CD4-positive, alpha-beta memory T cell (primary cell): Measurements from ENCODE around the gene DLGAP1. TPM values are rescaled to one million over a fixed set of nuclear protein-coding genes. Genes with fewer than 3 reads are reported as not detected.

Source experiments
- CTCF ChIA-PET: fragments of 350-600 bp; sonication (Branson Sonifier 250); formaldehyde crosslinking; loops from one replicate; lab custom pipeline; 2021; ENCODE audit warnings: inconsistent platforms; ENCODE audit not compliant: partially characterized antibody; lab: Charles Lee
- POLR2A ChIA-PET: fragments of 350-600 bp; sonication (Branson Sonifier 250); formaldehyde crosslinking; loops from one replicate; lab custom pipeline; 2021; ENCODE audit not compliant: partially characterized antibody; lab: Charles Lee
- DNase-seq, 5 donors: peaks; one replicate each; pipeline versions ENCODE4 v3.0.0 to v3.0.0-alpha.2; 2020 to 2022; ENCODE audit warnings: mixed read lengths in 1 of 5
- H3K27ac ChIP-seq: one replicate; pipeline ENCODE4 v1.7.0; 2013; ENCODE audit warnings: low read depth, low read length
- H3K27me3 ChIP-seq: 2 replicates; pipeline ENCODE4 v1.7.0; 2013; ENCODE audit warnings: mild to moderate bottlenecking, low read length, moderate library complexity; ENCODE audit not compliant: insufficient read depth
- H3K36me3 ChIP-seq: 2 replicates; pipeline ENCODE4 v1.7.0; 2013; ENCODE audit warnings: mild to moderate bottlenecking, low read length, moderate library complexity; ENCODE audit not compliant: insufficient read depth
- H3K4me1 ChIP-seq: 2 replicates; pipeline ENCODE4 v1.7.0; 2013; ENCODE audit warnings: mild to moderate bottlenecking, low read length, moderate library complexity; ENCODE audit not compliant: insufficient read depth
- H3K4me3 ChIP-seq, 2 donors: one replicate each; pipeline ENCODE4 v1.7.0; 2013; ENCODE audit warnings: low read length in 2 of 2, mild to moderate bottlenecking in 1 of 2
- H3K9me3 ChIP-seq, 2 donors: one replicate each; pipeline ENCODE4 v1.7.0; 2013; ENCODE audit warnings: low read length in 2 of 2, control low read depth in 1 of 2; ENCODE audit not compliant: control insufficient read depth in 1 of 2
- H3K27ac Mint-ChIP-seq, 7 donors: one replicate each; pipeline ENCODE4 v1.8.0; 2020 to 2021; ENCODE audit warnings: mixed read lengths in 7 of 7, mild to moderate bottlenecking in 6 of 7, inconsistent platforms in 3 of 7, moderate library complexity in 3 of 7
- H3K27me3 Mint-ChIP-seq, 2 donors: one replicate each; pipeline ENCODE4 v1.8.0; 2020 to 2021; ENCODE audit warnings: mixed read lengths in 2 of 2
- H3K36me3 Mint-ChIP-seq, 2 donors: one replicate each; pipeline ENCODE4 v1.8.0; 2020 to 2021; ENCODE audit warnings: mixed read lengths in 2 of 2, inconsistent platforms in 1 of 2, mild to moderate bottlenecking in 1 of 2
- H3K4me1 Mint-ChIP-seq, 4 donors: one replicate each; pipeline ENCODE4 v1.8.0; 2020 to 2021; ENCODE audit warnings: mixed read lengths in 4 of 4, mild to moderate bottlenecking in 1 of 4
- H3K4me3 Mint-ChIP-seq, 8 donors: one replicate each; pipeline ENCODE4 v1.8.0; 2020 to 2021; ENCODE audit warnings: mixed read lengths in 8 of 8, mild to moderate bottlenecking in 7 of 8, moderate library complexity in 6 of 8, inconsistent platforms in 3 of 8
- H3K9me3 Mint-ChIP-seq, 8 donors: one replicate each; pipeline ENCODE4 v1.8.0; 2020 to 2021; ENCODE audit warnings: mixed read lengths in 8 of 8, mild to moderate bottlenecking in 5 of 8, inconsistent platforms in 3 of 8, moderate library complexity in 1 of 8
- intact Hi-C: fragments of 100-400 bp; cut with micrococcal nuclease; formaldehyde crosslinking; loops from one replicate; pipeline ENCODE4 v1.15.1; 2023
- polyA plus RNA-seq, 2 donors: library from polyadenylated mRNA; unstranded; fragments of 300-500 nt; fragmentation: Illumina TruSeq; gene quantifications; one replicate each; pipeline ENCODE4 v1.2.3, GENCODE V29; 2021
- total RNA-seq, 2 experiments: library from RNA; stranded (reverse); gene quantifications; one replicate each; pipeline ENCODE4 v1.2.3, GENCODE V29; 2021

DLGAP1 gene
- total and polyA plus RNA-seq, 4 experiments from 2014 or later: 0.17 to 0.71 (median 0.45) TPM

DNA sequence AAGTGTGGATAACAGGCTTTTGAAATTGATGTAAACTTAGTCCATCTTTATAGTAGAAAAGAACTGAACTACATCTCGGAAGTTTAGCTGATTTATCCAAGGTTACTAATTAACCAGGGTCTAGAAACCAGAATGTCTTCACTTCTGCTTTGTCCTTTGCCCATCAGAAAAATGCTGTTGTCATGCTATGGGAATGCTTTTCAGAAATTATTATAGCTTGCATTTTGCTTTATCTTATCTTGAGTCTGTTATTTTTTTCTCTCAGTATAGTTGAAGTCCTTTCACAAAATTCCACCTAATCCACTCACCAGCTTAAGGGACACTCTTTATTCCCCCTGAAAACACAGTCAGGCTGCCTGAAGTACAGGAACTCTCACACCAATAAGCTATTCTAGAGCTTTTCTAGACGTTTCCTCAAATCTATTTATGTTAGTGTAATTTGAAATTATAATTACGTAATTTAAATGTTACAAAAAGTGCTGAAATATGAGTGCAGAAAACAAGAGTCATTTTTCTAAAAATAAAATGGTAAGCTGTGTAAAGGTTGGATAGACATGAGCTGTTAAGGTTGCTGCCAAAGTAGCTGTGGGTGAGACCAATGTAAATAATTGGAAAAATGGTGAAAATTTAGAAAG lies 548.9 kb downstream of the DLGAP1 start:
- Histone ChIP-seq H3K9me3 (no peaks in the 10 kb centered on the region), H3K4me3 (no peak overlapping the region), H3K4me1 (no peaks in the 10 kb centered on the region), H3K27ac (no peak overlapping the region), H3K36me3 (no peaks in the 10 kb centered on the region), H3K27me3 (no peaks in the 10 kb centered on the region)
- ChIA-PET POLR2A (no interaction called here), CTCF (no interaction called here)
- Mint-ChIP-seq H3K36me3 (no peaks in the 10 kb centered on the region), H3K4me1 (no peaks in the 10 kb centered on the region), H3K27ac (no peak overlapping the region), H3K9me3 (no peaks in the 10 kb centered on the region), H3K27me3 (peaks cover 3 to 4% of the 10 kb centered on the region in 2 donors), H3K4me3 (no peak overlapping the region)
- no peak for DNase-seq
- intact Hi-C loops: no loop called here

- ChIA-PET POLR2A (no interaction called here), CTCF (no interaction called here)
- Histone ChIP-seq H3K4me1 (no peaks in the 10 kb centered on the region), H3K27me3 (no peaks in the 10 kb centered on the region), H3K9me3 (no peaks in the 10 kb centered on the region), H3K4me3 (no peak overlapping the region), H3K27ac (no peak overlapping the region), H3K36me3 (no peaks in the 10 kb centered on the region)
- Mint-ChIP-seq H3K9me3 (no peaks in the 10 kb centered on the region), H3K27ac (no peak overlapping the region), H3K36me3 (no peaks in the 10 kb centered on the region), H3K4me3 (no peak overlapping the region), H3K27me3 (peaks cover 5 to 9% of the 10 kb centered on the region in 2 donors), H3K4me1 (no peaks in the 10 kb centered on the region)
- no peak for DNase-seq
- intact Hi-C loops: no loop called here
Observed at GRCh38 chr18:3903337-3903736, 551.8 kb downstream of the DLGAP1 start.

- Mint-ChIP-seq H3K4me3 (no peak overlapping the region), H3K27me3 (peaks cover 5 to 9% of the 10 kb centered on the region in 2 donors), H3K4me1 (no peaks in the 10 kb centered on the region), H3K36me3 (no peaks in the 10 kb centered on the region), H3K9me3 (no peaks in the 10 kb centered on the region), H3K27ac (no peak overlapping the region)
- DNase-seq: no peak
- H3K4me1 ChIP-seq: no peaks in the 10 kb centered on the region
- H3K36me3 ChIP-seq: no peaks in the 10 kb centered on the region
- H3K27me3 ChIP-seq: no peaks in the 10 kb centered on the region
- CTCF ChIA-PET: no interaction called here
- intact Hi-C loops: no loop called here
- no peaks in the 10 kb centered on the region for H3K9me3 ChIP-seq
- POLR2A ChIA-PET: no interaction called here
- H3K4me3 ChIP-seq: no peak overlapping the region
- no peak overlapping the region for H3K27ac ChIP-seq
Observed at GRCh38 chr18:3902676-3903075, 552.4 kb downstream of the DLGAP1 start.

DNA sequence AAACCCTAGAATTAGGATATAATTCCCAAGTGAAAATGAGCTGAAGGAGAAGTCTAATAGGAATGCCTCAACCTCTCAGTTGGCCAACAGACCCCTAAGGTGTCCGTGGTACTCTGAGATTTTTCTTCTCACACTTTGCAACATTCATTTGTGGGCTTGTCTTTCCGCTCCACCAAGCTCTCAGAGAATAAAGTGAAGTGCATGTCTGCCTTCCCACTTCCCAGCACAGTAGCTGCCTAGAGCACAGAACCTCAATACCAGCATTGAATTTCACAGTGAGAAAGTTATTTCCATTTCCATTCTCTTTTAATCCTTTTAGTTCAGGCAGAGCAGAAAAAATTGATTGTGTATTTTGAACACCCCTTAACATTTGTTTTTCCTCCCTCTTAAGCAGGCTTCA lies 553.3 kb downstream of the DLGAP1 start:
- DNase-seq: no peak
- Histone ChIP-seq H3K4me1 (no peaks in the 10 kb centered on the region), H3K9me3 (no peaks in the 10 kb centered on the region), H3K27ac (no peak overlapping the region), H3K36me3 (no peaks in the 10 kb centered on the region), H3K4me3 (no peak overlapping the region), H3K27me3 (no peaks in the 10 kb centered on the region)
- Mint-ChIP-seq H3K4me1 (no peaks in the 10 kb centered on the region), H3K27me3 (peaks cover 5 to 9% of the 10 kb centered on the region in 2 donors), H3K4me3 (no peak overlapping the region), H3K9me3 (no peaks in the 10 kb centered on the region), H3K36me3 (no peaks in the 10 kb centered on the region), H3K27ac (no peak overlapping the region)
- intact Hi-C loops: no loop called here
- CTCF ChIA-PET: no interaction called here
- POLR2A ChIA-PET: no interaction called here

DNA sequence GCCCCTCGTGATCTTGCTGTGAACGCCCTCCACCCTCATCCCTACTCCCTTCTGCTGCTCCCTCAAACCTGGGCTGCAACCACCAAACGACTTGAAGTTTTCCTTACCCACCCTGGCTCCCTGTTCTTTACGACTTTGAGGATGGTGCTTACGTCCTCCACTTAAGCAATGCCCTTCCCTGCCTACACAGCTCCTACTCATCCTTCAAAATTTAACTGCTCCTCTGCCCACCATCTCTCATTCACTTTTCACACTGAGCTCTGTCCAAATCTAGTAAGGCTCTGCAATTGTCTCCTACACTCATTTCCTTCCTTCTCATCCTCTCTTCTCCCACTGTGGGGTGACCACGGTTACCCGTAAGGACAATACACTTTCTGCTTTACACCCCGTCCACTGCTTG lies 554.1 kb downstream of the DLGAP1 start:
- Histone ChIP-seq H3K4me1 (no peaks in the 10 kb centered on the region), H3K27ac (no peak overlapping the region), H3K27me3 (no peaks in the 10 kb centered on the region), H3K4me3 (no peak overlapping the region), H3K9me3 (no peaks in the 10 kb centered on the region), H3K36me3 (no peaks in the 10 kb centered on the region)
- ChIA-PET CTCF (no interaction called here), POLR2A (no interaction called here)
- no peak overlapping the region for H3K4me3 Mint-ChIP-seq
- peaks cover 5 to 9% of the 10 kb centered on the region in 2 donors for H3K27me3 Mint-ChIP-seq
- no peak for DNase-seq
- no peaks in the 10 kb centered on the region for H3K9me3 Mint-ChIP-seq
- H3K36me3 Mint-ChIP-seq: no peaks in the 10 kb centered on the region
- no peak overlapping the region for H3K27ac Mint-ChIP-seq
- intact Hi-C loops: no loop called here
- H3K4me1 Mint-ChIP-seq: no peaks in the 10 kb centered on the region

- Mint-ChIP-seq H3K9me3 (no peaks in the 10 kb centered on the region), H3K27me3 (peaks cover 5 to 9% of the 10 kb centered on the region in 2 donors), H3K4me1 (no peaks in the 10 kb centered on the region), H3K36me3 (no peaks in the 10 kb centered on the region), H3K27ac (no peak overlapping the region), H3K4me3 (no peak overlapping the region)
- Histone ChIP-seq H3K4me1 (no peaks in the 10 kb centered on the region), H3K4me3 (no peak overlapping the region), H3K36me3 (no peaks in the 10 kb centered on the region), H3K9me3 (no peaks in the 10 kb centered on the region), H3K27ac (no peak overlapping the region), H3K27me3 (no peaks in the 10 kb centered on the region)
- intact Hi-C loops: no loop called here
- ChIA-PET CTCF (no interaction called here), POLR2A (no interaction called here)
- DNase-seq: no peak
Observed at GRCh38 chr18:3900327-3900726, 554.8 kb downstream of the DLGAP1 start.

DNA sequence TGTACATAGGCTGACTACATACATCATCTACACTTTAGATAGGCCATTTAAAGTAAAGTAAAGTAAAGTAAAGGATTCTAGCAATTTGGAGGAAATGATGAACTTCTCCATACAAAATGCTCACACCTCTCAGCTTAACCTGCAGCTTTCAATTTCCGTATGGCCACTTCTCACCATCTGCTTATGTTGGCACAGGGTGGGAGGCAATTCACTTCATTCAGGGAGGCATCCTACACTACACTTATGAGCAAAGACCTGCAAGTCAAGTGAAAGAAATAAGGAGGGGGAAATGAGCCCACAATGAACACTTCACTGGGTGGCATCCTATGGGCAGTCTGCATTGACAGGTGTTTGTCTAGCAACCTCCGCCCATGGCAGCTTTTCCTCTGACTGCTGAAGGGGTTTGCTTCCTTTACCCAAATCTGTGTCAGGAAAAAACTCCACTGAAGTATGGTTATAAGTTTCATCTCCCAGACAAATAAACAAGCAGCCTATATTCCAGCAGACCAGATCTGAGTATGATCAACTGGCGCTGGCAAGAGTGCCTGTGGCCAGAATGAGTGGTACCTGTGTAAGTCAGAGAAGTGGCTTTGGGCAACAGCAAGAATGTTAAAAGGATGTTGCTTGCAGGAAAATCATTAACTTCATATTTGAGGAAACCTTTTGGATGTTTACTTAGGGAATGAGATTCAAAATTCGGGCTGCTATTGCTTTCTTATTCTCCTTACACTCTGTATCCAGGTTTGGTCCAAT lies 556.1 kb downstream of the DLGAP1 start:
- H3K27ac Mint-ChIP-seq: no peak overlapping the region
- Histone ChIP-seq H3K27ac (no peak overlapping the region), H3K36me3 (no peaks in the 10 kb centered on the region), H3K4me1 (no peaks in the 10 kb centered on the region), H3K4me3 (no peak overlapping the region), H3K9me3 (no peaks in the 10 kb centered on the region), H3K27me3 (no peaks in the 10 kb centered on the region)
- no peaks in the 10 kb centered on the region for H3K4me1 Mint-ChIP-seq
- no peak overlapping the region for H3K4me3 Mint-ChIP-seq
- intact Hi-C loops: no loop called here
- H3K9me3 Mint-ChIP-seq: no peaks in the 10 kb centered on the region
- H3K36me3 Mint-ChIP-seq: no peaks in the 10 kb centered on the region
- ChIA-PET POLR2A (no interaction called here), CTCF (interaction anchor here (0.6 kb wide), 1 partner anchor 581 kb away, joined by 4 read pairs; no protein-coding TSS in a partner anchor)
- H3K27me3 Mint-ChIP-seq: peaks cover 5 to 9% of the 10 kb centered on the region in 2 donors
- DNase-seq: no peak
